ENCODE results near the gene SYT6. TPM values are rescaled to one million over a fixed set of nuclear protein-coding genes. Genes with fewer than 3 reads are reported as not detected.
"Not testable (repeated sequence)": the region's sequence is repeated elsewhere in the genome, so short reads cannot be mapped to it uniquely, and the experiment has no call there.

Gene SYT6
- total RNA-seq, 1 experiment from 2014 or later, result 66.0 TPM

DNA sequence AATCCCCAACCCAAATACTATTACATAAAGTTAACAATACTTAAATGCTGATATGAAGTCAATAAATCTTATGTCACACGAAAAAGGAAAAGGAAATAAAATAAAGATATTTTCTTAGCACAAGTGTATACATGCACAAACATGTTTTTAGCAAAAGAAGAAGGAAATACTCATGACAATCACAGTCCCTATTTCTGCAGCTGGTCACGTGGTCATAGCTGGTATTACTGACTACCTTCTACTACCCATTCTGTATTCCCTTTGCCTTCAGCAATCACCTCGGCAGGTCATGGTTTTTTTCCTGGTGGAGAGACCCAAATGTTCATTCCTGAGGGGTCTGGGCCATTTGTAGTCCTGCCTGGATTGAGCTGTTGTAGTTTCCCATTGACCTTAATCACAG is 88.0 kb downstream of the SYT6 start:
- H3K27me3 ChIP-seq (replicated peaks; ENCODE audit: insufficient read depth, low read depth, low read length, poor library complexity); CTCF ChIA-PET; intact Hi-C loops (cut with micrococcal nuclease; ENCODE audit: unreplicated experiment); H3K4me3 ChIP-seq (ENCODE audit: low read depth, low read length, poor library complexity, severe bottlenecking); H3K9me3 ChIP-seq (ENCODE audit: low read depth, low read length, poor library complexity, severe bottlenecking); H3K27ac ChIP-seq (ENCODE audit: low read depth, low read length, poor library complexity, severe bottlenecking); H3K36me3 ChIP-seq (ENCODE audit: insufficient read depth, low read length, poor library complexity, severe bottlenecking); BruUV-seq (replicated peaks); DNase-seq (ENCODE audit: low spot score); POLR2A ChIA-PET (ENCODE audit: low non-redundant PET): not testable (repeated sequence)
- H3K4me1 ChIP-seq (ENCODE audit: insufficient read depth, low read length, poor library complexity, severe bottlenecking), result peaks cover 18% of the 10 kb centered on the region

DNA sequence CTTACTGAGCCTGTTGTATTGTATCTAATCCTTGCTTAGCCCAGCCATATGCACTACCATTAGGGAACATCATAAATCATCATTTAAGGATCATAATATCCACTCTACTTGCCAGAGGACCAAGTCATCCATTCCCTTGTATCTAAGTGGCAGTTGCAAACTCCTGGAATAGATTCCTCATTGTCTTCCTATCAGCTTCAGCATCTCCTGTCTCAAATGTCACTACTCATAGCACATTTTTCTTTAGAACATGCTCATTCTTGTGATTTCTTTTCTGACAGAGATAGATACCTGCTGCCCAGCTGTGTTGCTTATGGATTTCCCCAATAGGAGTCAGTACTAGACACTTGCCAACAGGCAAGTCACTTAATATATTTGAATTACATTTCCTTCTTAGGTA is 90.1 kb downstream of the SYT6 start:
- TF ChIP-seq, protein P1, sequence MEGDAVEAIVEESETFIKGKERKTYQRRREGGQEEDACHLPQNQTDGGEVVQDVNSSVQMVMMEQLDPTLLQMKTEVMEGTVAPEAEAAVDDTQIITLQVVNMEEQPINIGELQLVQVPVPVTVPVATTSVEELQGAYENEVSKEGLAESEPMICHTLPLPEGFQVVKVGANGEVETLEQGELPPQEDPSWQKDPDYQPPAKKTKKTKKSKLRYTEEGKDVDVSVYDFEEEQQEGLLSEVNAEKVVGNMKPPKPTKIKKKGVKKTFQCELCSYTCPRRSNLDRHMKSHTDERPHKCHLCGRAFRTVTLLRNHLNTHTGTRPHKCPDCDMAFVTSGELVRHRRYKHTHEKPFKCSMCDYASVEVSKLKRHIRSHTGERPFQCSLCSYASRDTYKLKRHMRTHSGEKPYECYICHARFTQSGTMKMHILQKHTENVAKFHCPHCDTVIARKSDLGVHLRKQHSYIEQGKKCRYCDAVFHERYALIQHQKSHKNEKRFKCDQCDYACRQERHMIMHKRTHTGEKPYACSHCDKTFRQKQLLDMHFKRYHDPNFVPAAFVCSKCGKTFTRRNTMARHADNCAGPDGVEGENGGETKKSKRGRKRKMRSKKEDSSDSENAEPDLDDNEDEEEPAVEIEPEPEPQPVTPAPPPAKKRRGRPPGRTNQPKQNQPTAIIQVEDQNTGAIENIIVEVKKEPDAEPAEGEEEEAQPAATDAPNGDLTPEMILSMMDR (conservative IDR thresholded peaks at IDR 0.05; ENCODE audit: low read depth, low read length), result no peak
- TF ChIP-seq EZH2 (IDR thresholded peaks at IDR 0.05; ENCODE audit: borderline replicate concordance, low read depth, low read length, poor library complexity, severe bottlenecking), result no peak
- no peak for DNase-seq (ENCODE audit: low spot score)
- POLR2A ChIA-PET (ENCODE audit: low non-redundant PET), result no interaction called here
- no peaks in the 10 kb centered on the region for H3K36me3 ChIP-seq (ENCODE audit: insufficient read depth, low read length, poor library complexity, severe bottlenecking)
- H3K27me3 ChIP-seq (replicated peaks; ENCODE audit: insufficient read depth, low read depth, low read length, poor library complexity), result no peaks in the 10 kb centered on the region
- H3K4me3 ChIP-seq (ENCODE audit: low read depth, low read length, poor library complexity, severe bottlenecking), result no peak overlapping the region
- peak overlapping the region; percentile 56 for H3K27ac ChIP-seq (ENCODE audit: low read depth, low read length, poor library complexity, severe bottlenecking)
- no TSS peak for BruUV-seq (replicated peaks)
- CTCF ChIA-PET, result no interaction called here
- intact Hi-C loops (cut with micrococcal nuclease; ENCODE audit: unreplicated experiment), result no loop called here
- peaks cover 8% of the 10 kb centered on the region for H3K9me3 ChIP-seq (ENCODE audit: low read depth, low read length, poor library complexity, severe bottlenecking)
- peaks cover 18% of the 10 kb centered on the region for H3K4me1 ChIP-seq (ENCODE audit: insufficient read depth, low read length, poor library complexity, severe bottlenecking)

DNA sequence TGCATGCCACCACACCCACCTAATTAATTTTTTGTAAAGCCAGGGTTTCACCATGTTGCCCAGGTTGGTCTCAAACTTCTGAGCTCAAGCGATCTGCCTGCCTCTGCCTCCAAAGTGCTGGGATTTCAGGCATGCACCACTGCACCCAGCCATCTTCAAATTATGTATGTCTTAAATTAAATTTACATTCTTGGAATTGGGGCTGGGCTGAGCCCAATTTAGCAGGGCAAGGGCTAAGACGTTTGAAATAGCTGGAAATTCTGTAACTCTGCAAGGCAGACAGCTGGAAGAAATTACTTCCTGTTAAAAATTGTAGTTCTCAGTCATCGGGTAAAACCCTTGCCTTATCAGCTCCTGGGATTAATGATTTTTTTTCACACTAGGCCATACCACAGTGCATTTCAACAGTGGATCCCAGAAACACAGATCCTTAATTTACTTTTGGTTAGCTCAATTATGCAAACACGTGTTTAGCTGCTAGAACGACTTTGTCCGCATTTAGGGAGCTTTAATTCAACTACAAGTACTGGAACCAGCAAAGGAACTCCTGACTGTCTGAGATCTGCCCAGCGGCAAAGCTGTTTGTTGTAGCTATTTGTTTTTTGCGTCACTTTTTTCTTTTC is 91.1 kb downstream of the SYT6 start:
- BruUV-seq (replicated peaks), result no TSS peak
- TF ChIP-seq EZH2 (IDR thresholded peaks at IDR 0.05; ENCODE audit: borderline replicate concordance, low read depth, low read length, poor library complexity, severe bottlenecking), result no peak
- TF ChIP-seq, protein P1 (conservative IDR thresholded peaks at IDR 0.05; ENCODE audit: low read depth, low read length), result no peak
- Histone ChIP-seq H3K27ac (ENCODE audit: low read depth, low read length, poor library complexity, severe bottlenecking) (peak overlapping the region; percentile 56), H3K36me3 (ENCODE audit: insufficient read depth, low read length, poor library complexity, severe bottlenecking) (no peaks in the 10 kb centered on the region), H3K4me3 (ENCODE audit: low read depth, low read length, poor library complexity, severe bottlenecking) (no peak overlapping the region), H3K9me3 (ENCODE audit: low read depth, low read length, poor library complexity, severe bottlenecking) (peaks cover 8% of the 10 kb centered on the region), H3K4me1 (ENCODE audit: insufficient read depth, low read length, poor library complexity, severe bottlenecking) (peaks cover 18% of the 10 kb centered on the region), H3K27me3 (replicated peaks; ENCODE audit: insufficient read depth, low read depth, low read length, poor library complexity) (no peaks in the 10 kb centered on the region)
- intact Hi-C loops (cut with micrococcal nuclease; ENCODE audit: unreplicated experiment), result no loop called here
- CTCF ChIA-PET, result interaction anchor here (0.6 to 0.7 kb wide), 2 partner anchors 29 to 221 kb away, joined by 3 to 9 read pairs; no protein-coding TSS in a partner anchor
- peak; percentile 75 for DNase-seq (ENCODE audit: low spot score)
- POLR2A ChIA-PET (ENCODE audit: low non-redundant PET), result interaction anchor here (0.6 kb wide), 2 partner anchors 15 to 39 kb away, joined by 3 to 4 read pairs; no protein-coding TSS in a partner anchor
